Activated CD4-positive, CD25-positive, alpha-beta regulatory T cell (primary cell): Measurements from ENCODE around the gene STRIP2.
"Not testable (repeated sequence)": the region's sequence is repeated elsewhere in the genome, so short reads cannot be mapped to it uniquely, and the experiment has no call there.

Experiments
- DNase-seq, 4 experiments: peaks; one replicate each; lab custom pipeline; 2025; lab: John Stamatoyannopoulos, UW

The STRIP2 gene

DNA sequence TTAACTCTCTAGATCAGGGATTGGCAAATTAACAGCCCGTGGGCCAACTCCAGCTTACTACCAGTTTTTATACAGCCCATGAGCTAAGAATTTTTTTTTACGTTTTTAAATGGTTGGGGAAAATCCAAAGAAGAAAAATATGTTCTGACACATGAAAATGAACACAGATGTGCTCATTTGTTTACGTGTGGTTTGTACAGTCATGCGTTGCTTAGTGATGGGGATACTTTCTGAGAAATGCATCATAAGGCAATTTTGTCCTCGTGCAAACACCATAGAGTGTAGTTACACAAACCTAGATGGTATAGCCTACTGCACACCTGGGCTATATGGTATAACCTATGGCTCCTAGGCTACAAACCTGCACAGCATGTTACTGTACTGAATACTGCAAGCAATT is 59.8 kb downstream of the STRIP2 start:
- no peak for DNase-seq

DNA sequence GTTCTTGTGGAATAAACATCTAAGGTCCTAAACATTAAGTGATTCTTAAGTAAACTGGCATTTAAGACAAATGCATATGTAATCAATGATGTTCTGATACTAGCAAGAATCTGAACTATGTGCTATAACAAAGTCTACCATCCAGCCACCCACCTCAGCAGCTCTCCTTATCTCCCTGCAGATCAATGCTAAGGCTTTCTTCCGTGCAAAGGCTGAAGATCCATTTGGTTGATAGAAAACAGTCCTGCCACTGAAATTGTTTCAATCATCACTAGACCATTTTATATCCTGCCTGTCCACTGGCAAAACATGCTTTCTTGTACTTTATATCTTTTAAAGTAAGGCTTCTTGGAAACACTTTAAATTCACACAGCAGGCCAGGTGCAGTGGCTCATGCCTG is 61.8 kb downstream of the STRIP2 start:
- no peak for DNase-seq

DNA sequence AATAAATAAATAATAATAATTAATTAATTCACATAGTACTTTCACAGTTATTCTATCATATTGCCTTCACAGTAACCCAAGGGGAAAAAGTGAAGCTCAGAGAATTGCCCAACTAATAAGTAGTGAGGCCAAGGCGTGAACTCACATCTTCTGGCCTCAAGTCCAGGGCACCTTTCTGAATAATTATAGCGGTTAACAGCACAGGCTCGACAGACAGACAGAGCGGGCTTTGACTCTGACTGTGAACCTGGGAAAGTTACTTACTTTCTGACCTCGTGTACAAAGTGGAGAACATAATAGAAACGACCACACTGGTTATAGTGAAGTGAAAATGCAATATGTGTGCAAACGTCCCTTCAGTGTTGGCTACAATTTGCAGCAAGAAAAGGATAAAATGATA is 62.4 kb downstream of the STRIP2 start:
- DNase-seq = no peak

DNA sequence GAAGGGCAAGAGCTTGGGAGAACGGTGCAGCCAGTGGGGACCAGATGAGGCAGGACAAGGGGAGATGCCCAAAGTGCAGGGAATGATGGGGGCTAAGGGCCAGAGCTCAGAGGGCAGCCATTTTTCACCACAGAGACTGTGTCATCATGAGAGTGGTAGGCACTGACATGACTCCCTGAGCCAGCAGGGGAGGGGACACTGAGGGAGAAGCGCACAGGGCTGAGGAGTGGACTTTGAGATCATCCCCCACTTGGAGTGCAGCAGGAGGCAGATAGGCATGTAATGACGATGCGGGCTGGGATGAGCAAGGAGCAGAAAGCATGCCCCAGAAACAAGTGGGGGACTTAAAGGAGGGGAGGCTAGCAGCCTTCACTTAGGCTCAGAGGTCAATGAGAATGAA is 62.9 kb downstream of the STRIP2 start:
- no peak for DNase-seq

DNA sequence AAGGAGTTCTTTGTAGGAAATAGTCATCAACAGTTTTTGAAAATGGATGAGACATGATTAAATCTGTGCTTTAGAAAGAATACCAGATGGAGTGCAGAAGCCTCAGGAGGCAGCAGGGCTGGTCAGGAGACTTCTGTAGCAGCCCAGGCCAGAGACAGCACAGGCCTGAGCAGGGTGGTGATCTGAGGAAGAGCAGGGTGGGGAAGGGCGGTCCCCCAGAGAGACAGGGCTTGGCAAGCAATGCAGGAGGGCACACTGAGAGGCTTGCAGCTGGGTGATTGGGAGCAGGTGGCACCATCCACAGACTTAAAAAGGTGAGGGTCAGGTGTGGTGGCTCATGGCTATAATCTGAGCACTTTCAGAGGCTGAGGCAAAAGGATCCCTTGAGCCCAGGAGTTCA is 63.8 kb downstream of the STRIP2 start:
- no peak for DNase-seq

DNA sequence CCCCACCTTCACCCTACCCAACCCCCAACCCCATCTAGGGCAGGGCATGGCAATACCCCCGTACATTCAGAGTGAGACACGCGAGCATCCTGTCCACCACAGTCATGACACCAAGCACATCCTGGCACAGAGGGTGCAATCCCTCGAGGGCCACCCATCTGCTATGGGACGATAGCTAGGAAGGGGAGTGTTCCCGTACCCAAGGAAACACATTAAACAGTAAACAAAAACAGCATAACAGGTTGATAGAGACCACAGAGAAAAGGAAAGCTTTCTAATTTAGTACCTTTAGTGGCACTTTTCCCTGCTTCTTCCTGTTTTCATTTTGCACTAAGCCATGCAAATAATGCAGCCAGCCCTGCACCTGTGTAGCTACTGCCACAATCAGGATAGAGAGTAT is 65.8 kb downstream of the STRIP2 start:
- no peak for DNase-seq

DNA sequence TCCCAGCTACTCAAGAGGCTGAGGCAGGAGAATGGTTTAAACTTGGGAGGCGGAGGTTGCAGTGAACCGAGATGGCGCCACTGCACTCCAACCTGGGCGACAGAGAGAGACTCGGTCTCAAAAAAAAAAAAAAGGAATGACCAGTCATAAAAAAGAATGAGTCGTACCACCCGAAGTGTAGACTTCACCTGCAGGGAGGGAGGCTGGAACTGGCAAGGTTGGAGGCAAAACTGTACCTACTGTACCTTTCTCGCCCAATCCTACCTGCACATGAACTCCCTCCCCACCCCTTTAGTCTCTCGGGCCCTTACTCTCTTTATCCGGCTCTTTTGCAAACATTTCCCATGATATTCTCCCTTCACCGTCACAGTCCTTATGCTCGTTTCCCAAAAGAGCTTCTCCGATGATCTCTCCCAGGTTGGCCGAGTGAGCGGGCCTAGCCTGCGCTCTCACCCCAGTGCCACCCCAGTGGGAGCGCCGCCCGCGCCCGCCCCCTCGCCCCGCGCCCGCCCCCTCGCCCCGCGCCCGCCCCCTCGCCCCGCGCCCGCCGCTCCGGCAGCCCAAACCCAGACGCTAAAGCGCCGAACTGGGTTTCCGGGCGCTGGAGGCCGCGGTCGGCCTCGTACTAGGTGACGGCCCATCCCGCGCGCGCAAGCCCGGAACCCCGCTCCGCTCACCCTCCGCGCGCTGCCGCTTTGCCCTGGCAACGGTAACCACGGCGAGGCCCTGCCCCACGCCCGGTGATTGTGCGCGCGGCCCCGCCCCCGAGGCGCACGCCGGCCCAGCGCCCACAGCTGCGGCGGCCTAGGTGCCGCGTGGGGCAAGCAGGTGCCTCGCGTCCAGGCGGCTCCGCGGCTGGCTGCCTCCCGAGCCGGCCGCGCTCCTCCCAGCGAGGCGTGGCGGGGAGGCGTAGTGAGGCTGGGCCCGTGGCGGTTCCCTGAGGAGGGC is 67.8 kb downstream of the STRIP2 start, which contains the start of gene SMKR1:
SMKR1 (plus strand) TSS at position 772 of the 948 bp plus-strand sequence. CDS start 294 bp downstream, outside the sequence.
- peak; percentile 72 to 93 (median 84) for DNase-seq

DNA sequence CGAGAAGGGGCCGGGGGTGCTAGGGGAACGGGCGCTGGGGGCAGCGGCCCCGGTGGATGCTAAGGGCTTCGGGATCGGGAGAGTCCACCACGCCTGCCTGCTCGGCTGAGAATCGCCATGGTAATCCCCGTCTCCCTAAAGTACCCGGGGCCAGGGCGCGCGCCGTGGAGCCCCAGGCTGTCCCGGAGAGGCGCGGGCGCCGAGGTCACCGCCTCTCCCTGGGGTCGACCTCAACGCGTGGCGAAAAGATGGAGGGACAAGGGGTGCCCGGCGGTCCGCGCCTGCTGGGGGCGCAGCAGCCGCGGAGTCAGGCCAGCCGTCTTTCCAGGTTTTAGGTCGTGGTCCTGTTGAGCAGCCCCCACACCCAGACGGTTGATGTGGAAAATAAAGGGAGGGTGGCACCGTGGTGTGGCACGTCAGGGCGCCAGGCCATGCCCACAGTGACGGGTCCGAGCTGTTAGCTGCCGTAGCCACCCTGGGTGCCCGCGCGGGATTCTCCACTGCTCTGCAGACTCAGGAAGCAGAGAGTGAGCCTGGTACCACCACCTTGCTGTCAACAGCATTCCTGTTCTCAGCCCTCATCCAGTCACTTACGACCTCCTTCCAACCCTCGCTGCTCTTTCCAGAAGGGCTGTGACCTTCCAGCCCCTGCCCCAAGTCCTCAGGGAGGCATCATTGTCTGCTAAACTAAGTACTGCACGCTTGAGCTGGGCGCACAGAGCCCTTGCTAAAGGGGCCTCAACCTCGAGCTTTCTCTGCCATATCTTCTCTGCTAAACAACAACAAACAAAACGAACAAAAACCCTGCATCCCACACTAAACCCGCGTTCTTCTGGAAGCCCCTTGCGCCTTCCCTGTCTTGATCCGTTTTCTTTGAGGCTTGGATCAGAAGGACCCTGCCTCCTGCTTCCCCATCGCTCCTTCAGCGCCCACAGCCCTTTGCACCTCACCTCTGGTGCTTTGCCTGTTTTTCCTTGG is 68.8 kb downstream of the STRIP2 start:
- no peak for DNase-seq

DNA sequence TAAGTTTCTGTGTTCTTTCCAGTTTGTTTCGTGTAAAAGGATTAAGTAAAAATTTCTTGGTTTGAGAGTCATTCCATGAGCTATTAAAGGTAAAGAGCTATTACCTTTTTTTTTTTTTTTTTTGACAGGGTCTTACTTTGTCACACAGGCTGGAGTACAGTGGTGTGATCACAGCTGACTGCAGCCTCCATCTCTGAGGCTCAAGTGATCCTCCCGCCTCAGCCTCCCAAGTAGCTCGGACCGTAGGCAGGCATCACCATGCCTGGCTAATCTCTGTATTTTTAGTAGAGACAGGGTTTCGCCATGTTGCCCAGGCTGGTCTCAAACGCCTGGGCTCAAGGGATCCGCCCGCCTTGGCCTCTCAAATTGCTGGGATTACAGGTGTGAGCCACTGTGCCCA is 69.5 kb downstream of the STRIP2 start:
- no peak for DNase-seq

DNA sequence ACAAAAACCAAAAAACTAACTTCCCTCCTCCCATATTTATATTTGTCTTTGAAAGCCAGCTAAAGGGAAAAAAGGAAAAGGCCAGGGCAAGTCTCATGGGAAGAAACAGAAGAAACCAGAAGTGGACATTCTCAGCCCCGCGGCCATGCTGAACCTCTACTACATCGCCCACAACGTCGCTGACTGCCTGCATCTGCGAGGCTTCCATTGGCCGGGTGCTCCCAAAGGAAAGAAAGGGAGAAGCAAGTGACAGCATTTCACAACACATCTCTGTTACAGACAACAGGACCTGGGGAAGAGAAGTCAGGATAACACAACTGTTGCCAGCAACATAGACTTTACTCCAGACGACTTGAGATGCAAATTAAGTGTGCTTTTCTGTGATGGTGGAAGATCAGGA is 78.0 kb downstream of the STRIP2 start:
- DNase-seq = no peak

DNA sequence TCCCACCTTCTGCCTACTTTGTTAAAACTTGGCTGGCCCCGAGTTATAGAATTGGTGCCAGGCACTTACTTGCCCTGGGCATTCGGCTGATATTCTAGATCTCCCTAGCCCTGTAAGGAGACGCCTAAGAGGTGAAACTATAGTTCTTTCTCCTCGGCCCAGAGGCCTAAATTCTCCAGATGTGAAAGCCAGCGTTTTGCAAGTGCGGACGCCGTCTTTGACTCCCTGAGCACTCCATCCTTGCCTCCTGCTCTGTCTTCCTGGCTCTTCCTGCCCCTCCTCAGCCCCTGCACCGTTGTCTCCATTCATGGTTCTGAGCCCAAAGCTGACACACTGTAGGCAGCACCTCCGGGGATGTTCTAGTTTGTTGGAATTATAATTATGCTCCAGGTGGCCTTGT is 79.3 kb downstream of the STRIP2 start:
- no peak for DNase-seq

DNA sequence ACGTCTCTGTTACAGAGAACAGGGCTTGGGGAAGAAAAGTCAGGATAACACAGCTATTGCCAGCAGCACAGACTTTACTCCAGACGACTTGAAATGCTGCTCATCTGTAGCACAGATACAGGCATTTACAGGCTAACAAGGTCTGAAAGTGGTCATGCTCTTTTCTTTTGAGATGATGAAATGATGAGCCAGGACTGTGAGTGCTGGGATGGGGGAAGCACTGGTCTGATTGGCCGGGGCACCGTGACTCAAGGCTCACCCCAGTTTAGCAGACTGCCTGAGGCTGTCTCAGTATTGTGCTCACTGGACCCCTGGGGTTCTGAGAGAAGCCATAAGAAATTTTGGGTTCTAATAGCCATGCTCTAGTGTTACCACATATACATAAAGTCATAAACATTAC is 80.5 kb downstream of the STRIP2 start:
- no peak for DNase-seq

DNA sequence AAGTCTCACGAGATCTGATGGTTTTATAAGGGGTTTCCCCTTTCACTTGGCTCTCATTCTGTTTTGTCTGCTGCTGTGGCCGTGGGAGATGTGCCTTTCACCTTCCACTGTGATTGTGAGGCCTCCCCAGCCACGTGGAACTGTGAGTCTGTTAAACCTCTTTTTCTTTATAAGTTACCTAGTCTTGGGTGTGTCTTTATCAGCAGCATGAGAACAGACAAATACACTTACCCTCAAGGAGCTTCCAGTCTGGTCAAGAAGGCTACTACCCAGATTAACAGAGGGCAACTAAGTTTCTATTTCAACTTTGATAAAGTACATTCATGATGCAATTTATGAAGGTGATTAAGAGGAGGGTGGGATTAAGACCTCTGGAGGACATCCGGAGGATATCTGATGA is 81.1 kb downstream of the STRIP2 start:
- no peak for DNase-seq

DNA sequence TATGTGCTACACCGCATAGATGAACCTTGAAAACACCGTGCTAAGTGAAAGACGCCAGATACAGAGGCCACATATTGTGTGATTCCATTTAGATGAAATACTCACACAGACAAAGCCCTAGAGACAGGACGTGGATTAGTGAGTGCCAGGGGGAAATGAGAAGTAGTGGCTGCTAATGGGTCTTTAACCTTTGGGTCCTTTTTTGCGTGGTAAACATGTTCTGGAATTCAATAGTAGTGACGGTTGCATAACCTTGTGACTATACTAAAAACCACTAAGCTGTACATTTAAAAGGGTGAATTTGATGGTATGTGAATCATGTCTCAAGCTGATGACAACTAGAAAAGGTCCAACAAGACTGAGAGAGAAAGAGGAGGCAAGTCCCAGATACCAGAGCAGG is 83.7 kb downstream of the STRIP2 start:
- DNase-seq = no peak

DNA sequence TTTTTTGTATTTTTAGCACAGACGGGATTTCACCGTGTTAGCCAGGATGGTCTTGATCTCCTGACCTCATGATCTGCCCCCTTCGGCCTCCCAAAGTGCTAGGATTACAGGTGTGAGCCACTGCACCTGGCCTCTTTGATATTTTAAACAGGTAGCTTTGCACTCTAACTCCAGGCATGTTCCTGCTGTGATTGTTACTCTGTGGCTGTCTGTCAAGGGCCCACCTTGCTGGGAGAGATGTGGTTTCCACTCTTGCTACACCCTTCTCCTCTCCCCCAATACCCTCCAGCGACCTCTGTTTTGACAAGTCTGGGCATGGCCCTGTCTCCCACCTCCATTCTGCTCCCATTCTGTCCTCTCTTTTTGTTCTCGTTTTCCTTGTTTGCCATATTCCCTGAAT is 85.2 kb downstream of the STRIP2 start:
- no peak for DNase-seq

DNA sequence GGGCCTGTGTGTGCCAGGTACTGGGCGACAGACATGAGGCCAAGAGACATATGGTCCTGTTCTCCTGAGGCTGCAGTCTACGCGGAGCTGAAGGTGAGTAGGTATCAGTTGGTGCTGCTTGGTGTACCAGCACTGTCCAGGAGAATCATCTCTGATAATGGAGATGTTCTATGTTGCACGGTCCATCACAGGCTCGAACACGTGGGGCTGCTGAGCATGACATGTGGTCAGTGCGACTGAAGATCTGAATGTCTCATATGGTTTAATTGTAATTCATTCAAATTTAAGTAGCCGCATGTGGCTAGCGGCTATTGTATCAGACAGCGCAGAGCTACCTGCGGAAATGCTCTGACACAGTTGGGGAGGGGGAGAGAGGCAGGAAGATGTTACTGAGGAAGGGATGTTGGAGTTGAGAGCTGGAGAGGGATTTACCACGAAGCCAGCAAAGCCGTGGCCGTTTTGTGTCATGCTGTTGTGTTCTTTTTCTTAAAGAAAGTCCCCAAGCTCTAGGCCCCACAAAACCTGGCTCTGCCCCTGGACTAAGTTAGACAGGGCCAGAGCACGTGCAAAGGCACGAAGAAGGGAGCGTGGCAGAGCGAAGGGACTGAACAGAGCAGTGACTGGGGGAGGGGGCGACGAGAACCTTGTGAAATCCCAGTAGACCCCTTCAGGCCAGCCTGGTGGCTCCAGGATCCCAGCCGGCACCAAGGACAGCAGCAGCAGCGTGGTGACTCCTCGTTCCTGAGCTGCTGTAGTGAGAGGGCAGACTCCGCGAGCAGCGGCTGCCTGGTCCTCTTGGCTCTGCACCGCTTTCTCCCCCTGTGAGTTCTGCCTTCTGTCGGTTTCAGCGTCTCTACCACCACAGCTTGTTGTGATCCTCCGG is 88.1 kb downstream of the STRIP2 start:
- no peak for DNase-seq

DNA sequence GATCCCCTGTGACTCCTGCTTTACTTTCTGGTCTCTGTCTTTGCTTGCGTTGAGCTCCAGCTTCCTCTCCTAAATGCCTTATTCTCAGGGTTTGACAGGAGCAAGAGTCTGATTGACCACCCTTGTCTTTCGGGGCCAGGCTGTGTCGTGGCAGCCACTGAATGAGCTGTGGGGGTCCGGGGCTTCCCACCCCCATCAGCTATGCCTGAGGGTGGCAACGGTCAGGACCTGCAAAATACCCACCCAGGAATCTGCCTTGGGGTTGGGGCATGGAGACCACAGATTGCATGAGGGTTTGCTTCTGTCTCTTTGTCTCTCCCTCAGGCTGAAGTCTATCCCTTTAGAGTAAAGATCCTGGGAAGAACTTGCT is 88.7 kb downstream of the STRIP2 start:
- DNase-seq = no peak

DNA sequence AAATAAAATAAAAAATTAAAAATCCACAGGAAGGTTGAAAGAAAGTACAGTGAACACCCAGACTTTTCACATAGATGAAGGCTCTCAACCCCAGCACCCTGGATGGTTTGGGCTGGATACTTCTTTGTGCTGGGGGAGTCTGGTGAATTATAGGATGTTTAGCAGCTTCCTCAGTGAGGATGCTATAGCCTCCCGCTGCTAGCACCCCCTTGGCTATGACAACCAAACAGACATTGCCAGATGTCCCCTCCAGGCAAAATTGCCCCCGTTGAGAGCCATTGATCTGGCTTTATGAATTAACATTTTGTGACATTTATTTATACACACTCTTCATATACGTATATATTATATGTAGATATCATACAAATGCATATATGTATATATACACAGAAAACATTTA is 89.7 kb downstream of the STRIP2 start:
- DNase-seq = no peak

DNA sequence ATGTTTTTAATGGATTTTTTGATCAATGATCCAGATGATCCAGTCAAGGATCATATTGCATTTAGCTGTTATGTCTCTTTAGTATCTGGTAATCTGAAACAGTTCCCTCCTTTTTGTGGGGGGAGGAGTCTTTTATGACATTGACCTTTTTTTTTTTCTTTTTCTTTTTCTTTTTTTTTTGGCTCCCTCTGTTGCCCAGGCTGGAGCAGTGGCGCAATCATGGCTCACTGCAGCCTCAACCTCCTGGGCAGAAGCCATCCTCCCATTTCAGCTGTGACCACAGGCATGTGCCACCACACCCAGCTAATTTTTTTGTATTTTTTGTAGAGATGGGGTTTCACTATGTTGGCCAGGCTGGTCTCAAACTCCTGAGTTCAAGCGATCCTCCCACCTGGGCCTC is 90.2 kb downstream of the STRIP2 start:
- not testable (repeated sequence) for DNase-seq

DNA sequence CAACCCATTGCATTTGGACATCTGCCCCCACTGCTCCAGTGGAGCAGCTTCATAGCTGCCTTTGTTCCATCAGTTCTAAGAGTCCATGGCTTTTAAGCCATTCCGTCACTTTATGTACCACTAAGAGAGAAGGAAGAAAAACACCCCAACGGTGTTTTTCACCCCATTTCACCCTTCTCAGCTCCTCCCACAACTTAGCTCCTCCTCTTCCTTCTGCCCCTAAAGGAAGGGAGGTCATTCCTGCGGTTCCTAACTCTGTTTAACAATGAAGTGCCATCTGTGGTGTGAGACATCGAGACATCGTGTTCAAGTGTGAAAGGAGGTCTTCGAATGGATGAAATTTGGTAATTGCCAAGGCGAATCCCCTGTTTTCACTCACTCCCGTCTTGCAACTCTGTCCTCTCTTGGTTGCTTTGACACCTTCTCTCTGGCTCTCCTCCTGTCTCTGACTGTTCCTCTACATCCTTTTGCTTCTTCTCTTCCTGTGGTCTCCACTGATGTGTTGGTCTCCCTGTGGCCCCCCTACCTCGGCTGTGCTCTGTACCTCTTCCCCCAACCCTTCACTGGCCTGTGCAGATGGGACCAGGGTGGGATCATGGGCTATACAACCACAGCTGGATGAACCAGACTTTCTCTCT is 91.1 kb downstream of the STRIP2 start:
- DNase-seq = no peak

DNA sequence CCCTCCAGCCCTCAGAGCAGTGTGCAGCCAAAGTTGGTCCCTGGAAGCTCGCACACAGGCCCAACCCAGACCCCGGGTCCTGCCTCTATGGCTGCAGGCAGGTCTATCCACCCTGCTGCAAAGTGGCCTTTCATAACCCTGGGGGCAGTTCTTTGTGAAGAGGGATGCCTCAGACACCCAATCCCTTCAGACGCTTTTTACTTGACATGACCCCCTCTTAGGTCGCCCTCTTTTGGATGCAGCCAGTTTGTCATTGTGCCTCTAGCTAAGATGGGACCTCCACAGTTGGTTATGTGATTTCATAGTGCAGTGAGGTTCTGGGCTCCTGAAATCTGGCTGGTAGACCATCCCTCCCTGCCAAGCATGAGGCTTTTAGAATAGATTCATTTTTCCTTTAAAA is 95.4 kb downstream of the STRIP2 start:
- no peak for DNase-seq
